Glutamatergic neuron (in vitro differentiated cells): ENCODE data around the gene FOXO3. TPM values are rescaled to one million over a fixed set of nuclear protein-coding genes. Genes with fewer than 3 reads are reported as not detected.

ENCODE experiments used
- DNase-seq: peaks from one replicate; pipeline ENCODE4 v3.0.0; 2022
- H3K27ac Mint-ChIP-seq: one replicate; pipeline ENCODE4 v1.8.0; 2020; ENCODE audit warnings: mild to moderate bottlenecking, mixed read lengths, inconsistent platforms; ENCODE audit not compliant: unreplicated experiment
- H3K27me3 Mint-ChIP-seq: one replicate; pipeline ENCODE4 v1.8.0; 2020; ENCODE audit warnings: mild to moderate bottlenecking, moderate library complexity, mixed read lengths, inconsistent platforms; ENCODE audit not compliant: unreplicated experiment
- H3K36me3 Mint-ChIP-seq: one replicate; pipeline ENCODE4 v1.8.0; 2020; ENCODE audit warnings: mild to moderate bottlenecking, mixed read lengths, inconsistent platforms; ENCODE audit not compliant: unreplicated experiment
- H3K4me1 Mint-ChIP-seq: one replicate; pipeline ENCODE4 v1.8.0; 2020; ENCODE audit warnings: mild to moderate bottlenecking, low read depth, mixed read lengths, inconsistent platforms; ENCODE audit not compliant: unreplicated experiment
- H3K4me3 Mint-ChIP-seq: one replicate; pipeline ENCODE4 v1.8.0; 2020; ENCODE audit warnings: mild to moderate bottlenecking, mixed read lengths, inconsistent platforms; ENCODE audit not compliant: unreplicated experiment
- H3K9me3 Mint-ChIP-seq: one replicate; pipeline ENCODE4 v1.8.0; 2020; ENCODE audit warnings: mild to moderate bottlenecking, moderate library complexity, mixed read lengths, inconsistent platforms; ENCODE audit not compliant: unreplicated experiment
- total RNA-seq: library from RNA; stranded (reverse); fragmentation: NEBNext Ultra II Directional; extraction: Animal tissue kit (Norgen Biotek cat#: 25700); gene quantifications from one replicate; pipeline ENCODE4 v1.2.1, GENCODE V29; 2021; ENCODE audit not compliant: unreplicated experiment
- TF ChIP-seq, protein P1 (sequence below): fragments of 200-600 bp; sonication (generic); IDR thresholded peaks from one replicate; pipeline ENCODE4 v1.5.0; 2021; ENCODE audit not compliant: partially characterized antibody, unreplicated experiment

The FOXO3 gene
- total RNA-seq, 1 donor from 2014 or later, result 30.3 TPM

DNA sequence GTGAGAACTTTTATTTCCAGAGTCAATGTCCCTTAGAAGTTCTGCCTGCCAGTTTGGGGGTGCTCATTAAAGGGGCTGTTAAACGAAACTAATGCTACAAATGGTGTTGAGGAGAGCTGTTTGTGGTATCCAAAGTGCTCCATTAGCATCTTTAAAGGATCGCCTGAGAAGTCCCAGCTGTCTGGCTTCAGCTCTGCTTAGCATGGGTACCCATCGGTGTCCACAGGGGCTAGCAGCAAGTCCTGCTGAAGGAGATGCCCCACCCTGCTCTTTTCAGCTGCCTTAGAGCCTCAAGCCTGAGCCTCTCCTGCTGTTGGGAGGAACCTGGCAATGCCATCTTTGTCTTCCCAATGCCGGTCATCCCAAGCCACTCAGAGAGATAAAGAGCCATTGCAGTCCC, 111.1 kb downstream of the FOXO3 start:
- Mint-ChIP-seq H3K27me3 (no peaks in the 10 kb centered on the region), H3K27ac (no peak overlapping the region), H3K4me3 (no peak overlapping the region), H3K4me1 (peaks cover 19% of the 10 kb centered on the region), H3K9me3 (peaks cover 2% of the 10 kb centered on the region), H3K36me3 (no peaks in the 10 kb centered on the region)
- no peak for DNase-seq
- TF ChIP-seq, protein P1, sequence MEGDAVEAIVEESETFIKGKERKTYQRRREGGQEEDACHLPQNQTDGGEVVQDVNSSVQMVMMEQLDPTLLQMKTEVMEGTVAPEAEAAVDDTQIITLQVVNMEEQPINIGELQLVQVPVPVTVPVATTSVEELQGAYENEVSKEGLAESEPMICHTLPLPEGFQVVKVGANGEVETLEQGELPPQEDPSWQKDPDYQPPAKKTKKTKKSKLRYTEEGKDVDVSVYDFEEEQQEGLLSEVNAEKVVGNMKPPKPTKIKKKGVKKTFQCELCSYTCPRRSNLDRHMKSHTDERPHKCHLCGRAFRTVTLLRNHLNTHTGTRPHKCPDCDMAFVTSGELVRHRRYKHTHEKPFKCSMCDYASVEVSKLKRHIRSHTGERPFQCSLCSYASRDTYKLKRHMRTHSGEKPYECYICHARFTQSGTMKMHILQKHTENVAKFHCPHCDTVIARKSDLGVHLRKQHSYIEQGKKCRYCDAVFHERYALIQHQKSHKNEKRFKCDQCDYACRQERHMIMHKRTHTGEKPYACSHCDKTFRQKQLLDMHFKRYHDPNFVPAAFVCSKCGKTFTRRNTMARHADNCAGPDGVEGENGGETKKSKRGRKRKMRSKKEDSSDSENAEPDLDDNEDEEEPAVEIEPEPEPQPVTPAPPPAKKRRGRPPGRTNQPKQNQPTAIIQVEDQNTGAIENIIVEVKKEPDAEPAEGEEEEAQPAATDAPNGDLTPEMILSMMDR, result no peak

- H3K27ac Mint-ChIP-seq, result no peak overlapping the region
- DNase-seq, result no peak
- no peak overlapping the region for H3K4me3 Mint-ChIP-seq
These were observed 111.9 kb downstream of the FOXO3 start for GRCh38 chr6:108672641-108673040.

DNA sequence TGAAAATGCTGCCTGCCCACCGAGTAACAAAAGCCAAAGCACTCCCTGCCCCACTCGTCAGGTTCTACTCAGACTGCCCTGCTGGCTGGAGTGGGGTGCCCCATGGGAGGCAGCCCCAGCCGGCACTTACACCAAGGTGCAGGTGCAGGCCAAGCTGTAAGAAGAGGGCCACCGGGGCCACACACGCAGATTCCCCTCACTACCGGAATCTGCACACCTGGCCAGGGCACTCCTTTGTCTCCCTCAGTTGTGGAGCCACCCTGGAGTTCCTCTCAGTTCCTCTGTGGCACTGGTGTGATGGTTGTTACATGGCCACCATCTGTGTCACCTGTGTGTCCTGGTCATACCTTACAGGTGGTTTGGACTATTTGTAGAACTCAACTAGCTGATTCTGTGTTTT, 112.4 kb downstream of the FOXO3 start:
- H3K27ac Mint-ChIP-seq, result no peak overlapping the region
- peaks cover 25% of the 10 kb centered on the region for H3K4me1 Mint-ChIP-seq
- H3K36me3 Mint-ChIP-seq, result no peaks in the 10 kb centered on the region
- H3K9me3 Mint-ChIP-seq, result peaks cover 2% of the 10 kb centered on the region
- no peaks in the 10 kb centered on the region for H3K27me3 Mint-ChIP-seq
- TF ChIP-seq, protein P1, result no peak
- no peak for DNase-seq
- H3K4me3 Mint-ChIP-seq, result no peak overlapping the region

More at GRCh38 chr6:108672641-108673040, 111.9 kb downstream of the FOXO3 start:
- H3K27me3 Mint-ChIP-seq, result no peaks in the 10 kb centered on the region
- TF ChIP-seq, protein P1, result no peak
- H3K9me3 Mint-ChIP-seq, result peaks cover 2% of the 10 kb centered on the region
- peaks cover 24% of the 10 kb centered on the region for H3K4me1 Mint-ChIP-seq
- no peaks in the 10 kb centered on the region for H3K36me3 Mint-ChIP-seq

GRCh38 chr6:108673602-108674001, 112.9 kb downstream of the FOXO3 start:
- H3K9me3 Mint-ChIP-seq, result peaks cover 2% of the 10 kb centered on the region
- H3K36me3 Mint-ChIP-seq, result no peaks in the 10 kb centered on the region
- TF ChIP-seq, protein P1, result no peak
- DNase-seq, result no peak
- peaks cover 25% of the 10 kb centered on the region for H3K4me1 Mint-ChIP-seq
- H3K27me3 Mint-ChIP-seq, result no peaks in the 10 kb centered on the region
- H3K4me3 Mint-ChIP-seq, result no peak overlapping the region
- no peak overlapping the region for H3K27ac Mint-ChIP-seq

DNA sequence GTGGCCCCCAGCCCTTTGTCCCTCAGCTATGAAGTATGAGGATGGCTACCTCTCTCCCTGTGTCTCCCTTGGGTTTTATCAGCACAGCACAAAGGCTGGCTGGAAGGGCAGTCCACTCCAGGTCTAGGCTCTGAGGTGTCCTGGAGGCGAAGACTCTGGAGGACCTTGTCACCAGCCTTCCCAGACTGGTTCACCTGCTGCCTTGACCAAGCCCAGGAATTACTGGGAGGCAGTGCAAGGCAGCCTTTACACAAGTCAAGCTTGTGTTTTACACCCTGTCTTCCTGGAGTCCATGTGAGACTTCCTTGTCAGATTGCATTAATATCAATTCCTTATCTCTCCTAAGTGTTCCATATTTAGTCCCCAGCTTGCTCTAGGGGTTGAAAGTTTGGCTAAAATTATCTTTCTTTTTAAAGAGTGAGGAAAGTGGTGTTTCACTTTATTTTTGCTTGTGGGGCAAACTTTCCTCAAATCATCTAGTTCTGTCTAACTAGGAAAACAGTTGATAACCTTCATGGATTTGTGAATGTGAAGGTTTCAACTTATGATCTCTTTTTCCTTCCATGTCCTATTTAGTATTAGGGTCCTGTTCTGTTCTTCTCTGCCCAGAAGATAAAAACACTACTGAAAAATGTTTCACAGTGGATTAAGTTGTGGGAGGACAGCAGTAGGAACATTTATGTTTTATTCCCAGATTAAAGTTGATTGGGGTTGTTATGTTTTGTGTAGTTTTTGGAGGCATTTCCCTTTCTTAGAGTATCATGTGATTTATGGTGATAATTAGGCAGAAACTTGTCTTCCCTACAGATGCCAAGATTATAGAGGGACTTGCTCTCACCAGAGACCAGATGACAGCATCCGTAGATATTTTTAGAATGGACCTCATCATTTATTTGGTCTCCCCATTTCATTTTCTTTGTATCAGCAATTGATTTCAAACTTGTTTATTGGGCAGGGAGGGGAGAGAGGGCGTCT, 114.8 kb downstream of the FOXO3 start:
- H3K36me3 Mint-ChIP-seq, result no peaks in the 10 kb centered on the region
- TF ChIP-seq, protein P1, result no peak
- H3K27me3 Mint-ChIP-seq, result no peaks in the 10 kb centered on the region
- H3K27ac Mint-ChIP-seq, result no peak overlapping the region
- H3K4me1 Mint-ChIP-seq, result peaks cover 25% of the 10 kb centered on the region
- no peaks in the 10 kb centered on the region for H3K9me3 Mint-ChIP-seq
- no peak for DNase-seq
- no peak overlapping the region for H3K4me3 Mint-ChIP-seq
